ENCODE data around the gene SRPK2. TPM values are rescaled to one million over a fixed set of nuclear protein-coding genes. Genes with fewer than 3 reads are reported as not detected.
"Not testable (repeated sequence)": the region's sequence is repeated elsewhere in the genome, so short reads cannot be mapped to it uniquely, and the experiment has no call there.

SRPK2 gene
- polyA plus RNA-seq, 3 donors, result 47.1 to 49.8 (median 48.7) TPM

- DNase-seq (ENCODE audit: extremely low read depth in 1 of 11, low read depth in 9 of 11, low spot score in 4 of 11), result no peak
Observed at GRCh38 chr7:105215182-105215581, 173.5 kb downstream of the SRPK2 start.

GRCh38 chr7:105213611-105214010, 175.1 kb downstream of the SRPK2 start:
- DNase-seq (ENCODE audit: extremely low read depth in 1 of 11, low read depth in 9 of 11, low spot score in 4 of 11), result no peak

GRCh38 chr7:105212212-105212611, 176.5 kb downstream of the SRPK2 start:
- DNase-seq (ENCODE audit: extremely low read depth in 1 of 11, low read depth in 9 of 11, low spot score in 4 of 11), result no peak

- DNase-seq (ENCODE audit: extremely low read depth in 1 of 11, low read depth in 9 of 11, low spot score in 4 of 11), result peak in 1 of 11 donors; percentile 9
Observed at GRCh38 chr7:105210721-105211205, 178.0 kb downstream of the SRPK2 start.

GRCh38 chr7:105209870-105210269, 178.9 kb downstream of the SRPK2 start:
- DNase-seq (ENCODE audit: extremely low read depth in 1 of 11, low read depth in 9 of 11, low spot score in 4 of 11), result peak in 3 of 11 donors; percentile 24 to 34 (median 25)

- no peak for DNase-seq (ENCODE audit: extremely low read depth in 1 of 11, low read depth in 9 of 11, low spot score in 4 of 11)
Observed at GRCh38 chr7:105209433-105209832, 179.3 kb downstream of the SRPK2 start.

- DNase-seq (ENCODE audit: extremely low read depth in 1 of 11, low read depth in 9 of 11, low spot score in 4 of 11), result no peak
Observed at GRCh38 chr7:105206985-105207384, 181.7 kb downstream of the SRPK2 start.

- no peak for DNase-seq (ENCODE audit: extremely low read depth in 1 of 11, low read depth in 9 of 11, low spot score in 4 of 11)
Observed at GRCh38 chr7:105205592-105206237, 183.0 kb downstream of the SRPK2 start.

GRCh38 chr7:105204953-105205352, 183.8 kb downstream of the SRPK2 start:
- DNase-seq (ENCODE audit: extremely low read depth in 1 of 11, low read depth in 9 of 11, low spot score in 4 of 11), result no peak

GRCh38 chr7:105204520-105204919, 184.2 kb downstream of the SRPK2 start:
- no peak for DNase-seq (ENCODE audit: extremely low read depth in 1 of 11, low read depth in 9 of 11, low spot score in 4 of 11)

- no peak for DNase-seq (ENCODE audit: extremely low read depth in 1 of 11, low read depth in 9 of 11, low spot score in 4 of 11)
Observed at GRCh38 chr7:105202616-105203015, 186.1 kb downstream of the SRPK2 start.

GRCh38 chr7:105199386-105199785, 189.3 kb downstream of the SRPK2 start:
- DNase-seq (ENCODE audit: extremely low read depth in 1 of 11, low read depth in 9 of 11, low spot score in 4 of 11), result no peak

- DNase-seq (ENCODE audit: extremely low read depth in 1 of 11, low read depth in 9 of 11, low spot score in 4 of 11), result no peak
Observed at GRCh38 chr7:105198223-105198622, 190.5 kb downstream of the SRPK2 start.

GRCh38 chr7:105196473-105196872, 192.2 kb downstream of the SRPK2 start:
- DNase-seq (ENCODE audit: extremely low read depth in 1 of 11, low read depth in 9 of 11, low spot score in 4 of 11), result no peak

GRCh38 chr7:105195891-105196290, 192.8 kb downstream of the SRPK2 start:
- DNase-seq (ENCODE audit: extremely low read depth in 1 of 11, low read depth in 9 of 11, low spot score in 4 of 11), result no peak

- not testable (repeated sequence) for DNase-seq (ENCODE audit: extremely low read depth in 1 of 11, low read depth in 9 of 11, low spot score in 4 of 11)
Observed at GRCh38 chr7:105194959-105195358, 193.8 kb downstream of the SRPK2 start.

GRCh38 chr7:105191331-105191730, 197.4 kb downstream of the SRPK2 start:
- DNase-seq (ENCODE audit: extremely low read depth in 1 of 11, low read depth in 9 of 11, low spot score in 4 of 11), result no peak

- DNase-seq (ENCODE audit: extremely low read depth in 1 of 11, low read depth in 9 of 11, low spot score in 4 of 11), result no peak
Observed at GRCh38 chr7:105189859-105190492, 198.7 kb downstream of the SRPK2 start.

GRCh38 chr7:105188201-105188600, 200.5 kb downstream of the SRPK2 start:
- DNase-seq (ENCODE audit: extremely low read depth in 1 of 11, low read depth in 9 of 11, low spot score in 4 of 11), result no peak

GRCh38 chr7:105187302-105188169, 201.2 kb downstream of the SRPK2 start:
- DNase-seq (ENCODE audit: extremely low read depth in 1 of 11, low read depth in 9 of 11, low spot score in 4 of 11), result no peak

Measured in renal cortex interstitium (tissue), 11 donors.